ENCODE measurements around the gene RHOBTB3.

The RHOBTB3 gene

DNA sequence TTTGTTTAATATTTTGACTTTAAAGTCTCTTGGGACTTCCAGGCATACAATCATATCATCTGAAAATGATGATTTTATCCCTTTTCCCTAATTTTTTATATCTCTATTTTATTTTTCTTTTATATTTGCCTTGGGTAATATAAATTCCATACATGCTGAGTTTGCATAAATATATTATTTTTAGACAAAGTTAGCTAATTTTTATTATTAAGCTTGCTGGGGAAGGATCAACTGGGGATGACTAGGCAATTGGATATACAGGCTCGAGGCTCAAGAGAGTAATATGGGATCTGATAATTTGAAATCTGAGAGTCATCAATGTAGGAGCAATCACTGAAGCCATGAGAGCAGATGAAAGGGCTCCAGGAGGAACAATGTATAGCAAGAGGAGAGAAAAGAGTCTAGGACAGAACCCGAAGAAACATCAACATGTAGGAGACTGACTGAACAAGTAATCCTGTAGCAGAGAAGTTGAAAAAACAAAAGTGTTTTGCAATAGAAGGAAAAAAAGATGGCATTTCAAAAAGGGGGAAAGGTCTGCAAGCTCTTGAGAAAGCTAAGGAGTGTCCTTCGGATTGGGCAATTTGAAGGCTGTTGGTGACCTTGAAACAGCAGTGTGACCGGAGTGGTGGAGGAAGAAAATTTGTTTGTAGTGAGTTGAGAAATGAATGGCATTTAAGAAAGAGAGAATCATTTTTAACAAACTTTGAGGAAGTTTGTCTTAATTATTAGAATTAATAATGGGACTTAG is 17.0 kb upstream of the RHOBTB3 start:
- no peak for DNase-seq

DNA sequence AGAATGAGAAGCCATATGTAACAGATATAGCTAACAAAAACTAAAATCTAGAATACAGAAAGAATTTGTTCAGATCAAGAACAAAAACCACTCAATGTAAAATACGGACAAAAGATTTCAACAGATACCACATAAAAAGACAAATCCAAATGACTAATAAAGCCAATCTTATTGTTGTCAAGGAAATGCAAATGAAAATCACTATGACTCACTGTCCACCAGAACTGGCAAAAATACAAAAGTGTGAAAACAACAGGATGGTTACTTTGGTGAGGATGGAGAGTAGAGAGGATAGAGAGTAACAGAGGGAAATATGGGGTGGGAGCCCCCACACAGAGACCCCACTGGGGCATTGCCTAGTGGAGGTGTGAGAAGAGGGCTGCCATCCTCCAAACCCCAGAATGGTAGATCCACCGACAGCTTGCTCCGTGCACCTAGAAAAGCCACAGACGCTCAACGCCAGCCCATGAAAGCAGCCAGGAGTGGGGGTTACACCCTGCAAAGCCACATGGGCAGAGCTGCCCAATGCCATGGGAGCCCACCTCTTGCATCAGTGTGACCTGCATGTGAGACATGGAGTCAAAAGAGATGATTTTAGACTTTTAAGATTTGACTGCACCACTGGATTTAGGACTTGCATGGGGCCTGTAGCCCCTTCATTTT is 15.2 kb upstream of the RHOBTB3 start:
- DNase-seq: no peak

DNA sequence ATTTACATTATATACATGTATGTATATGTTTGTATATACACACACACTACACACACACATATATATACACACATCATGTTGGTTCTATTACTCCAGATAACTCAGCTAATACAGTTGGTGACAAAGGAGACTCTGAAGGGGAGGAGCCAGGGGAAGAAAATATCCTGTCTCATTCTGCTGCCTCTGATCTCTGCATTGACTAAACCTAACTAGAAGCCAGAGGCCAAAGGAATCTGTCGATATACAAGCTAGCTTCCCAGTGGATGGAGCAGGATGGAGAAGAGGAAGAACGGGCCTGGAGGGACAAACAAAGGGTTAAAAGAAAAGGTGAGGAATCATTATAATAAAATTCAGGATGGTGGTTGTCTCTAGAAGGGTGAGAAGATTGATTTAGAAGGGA is 13.7 kb upstream of the RHOBTB3 start:
- no peak for DNase-seq

DNA sequence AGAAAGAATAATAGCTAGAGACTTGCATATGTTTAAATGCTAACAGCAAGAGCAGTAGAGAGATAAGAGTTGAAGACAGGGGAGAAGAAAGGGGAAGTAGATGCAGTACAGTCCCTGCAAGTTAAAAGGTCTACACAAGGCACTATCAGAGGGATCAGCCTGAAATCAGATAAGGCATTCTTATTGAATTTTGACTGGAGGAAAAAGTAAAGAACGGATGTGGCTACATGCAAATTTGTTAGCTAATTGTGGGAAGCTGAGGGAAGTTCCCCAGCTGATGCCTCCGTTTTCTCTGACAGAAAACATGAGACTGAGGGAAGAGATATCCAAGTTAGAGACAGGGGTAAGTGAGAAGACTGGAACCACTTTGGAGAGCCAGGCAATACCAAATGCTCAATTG is 12.9 kb upstream of the RHOBTB3 start:
- peak in 3 of 6 experiments; percentile 23 to 48 (median 33) for DNase-seq

DNA sequence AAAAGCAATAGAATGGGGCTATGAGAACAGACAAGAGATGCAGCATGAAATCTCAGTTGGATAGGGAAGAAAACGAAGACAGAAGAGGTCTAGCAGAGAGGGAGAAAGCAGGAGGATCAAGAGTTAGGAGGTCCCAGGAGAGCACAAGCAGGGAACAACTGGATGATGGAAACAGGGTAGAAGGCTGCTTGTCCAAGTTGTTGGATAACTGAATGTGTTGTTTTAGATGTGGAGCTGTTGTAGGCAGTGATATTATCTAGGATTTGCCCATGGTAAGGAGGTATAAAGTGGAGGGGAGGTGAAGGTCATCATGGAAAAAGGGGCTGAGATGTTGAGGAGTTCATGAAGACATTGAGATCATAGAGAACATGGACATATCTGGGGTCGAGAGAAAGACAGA is 12.4 kb upstream of the RHOBTB3 start:
- DNase-seq: no peak

DNA sequence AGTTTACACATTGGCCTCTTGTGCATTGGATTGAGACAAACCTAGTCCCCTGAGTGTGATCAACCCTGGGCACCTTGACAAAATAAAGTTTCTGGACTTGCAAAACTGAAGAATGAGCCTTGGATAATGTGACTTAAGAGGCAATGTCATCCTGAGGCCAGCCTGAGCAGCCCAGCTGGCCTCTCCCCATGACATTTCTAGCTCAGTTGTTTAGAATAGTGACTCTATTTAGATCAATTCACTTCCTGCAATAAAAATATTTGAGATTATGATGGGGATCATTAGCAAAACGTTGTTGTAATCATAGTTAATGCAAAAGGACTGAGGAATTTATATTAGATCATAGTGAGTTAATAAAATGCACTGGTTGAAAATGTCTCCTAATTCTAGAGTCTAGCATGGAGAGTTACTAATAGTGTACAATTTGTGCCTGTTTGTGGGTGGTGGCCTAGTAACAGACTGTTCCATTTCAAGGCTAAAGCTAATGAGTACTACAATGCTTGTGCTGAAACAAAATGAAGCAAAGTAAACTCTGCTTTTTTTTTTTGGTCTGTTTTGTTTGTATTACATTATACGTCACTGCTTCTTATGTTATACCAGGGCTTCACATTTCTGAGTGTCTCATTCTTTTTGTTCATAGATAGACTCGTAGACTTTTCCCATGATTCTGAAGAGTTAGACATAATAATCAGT is 10.9 kb upstream of the RHOBTB3 start:
- DNase-seq: no peak

DNA sequence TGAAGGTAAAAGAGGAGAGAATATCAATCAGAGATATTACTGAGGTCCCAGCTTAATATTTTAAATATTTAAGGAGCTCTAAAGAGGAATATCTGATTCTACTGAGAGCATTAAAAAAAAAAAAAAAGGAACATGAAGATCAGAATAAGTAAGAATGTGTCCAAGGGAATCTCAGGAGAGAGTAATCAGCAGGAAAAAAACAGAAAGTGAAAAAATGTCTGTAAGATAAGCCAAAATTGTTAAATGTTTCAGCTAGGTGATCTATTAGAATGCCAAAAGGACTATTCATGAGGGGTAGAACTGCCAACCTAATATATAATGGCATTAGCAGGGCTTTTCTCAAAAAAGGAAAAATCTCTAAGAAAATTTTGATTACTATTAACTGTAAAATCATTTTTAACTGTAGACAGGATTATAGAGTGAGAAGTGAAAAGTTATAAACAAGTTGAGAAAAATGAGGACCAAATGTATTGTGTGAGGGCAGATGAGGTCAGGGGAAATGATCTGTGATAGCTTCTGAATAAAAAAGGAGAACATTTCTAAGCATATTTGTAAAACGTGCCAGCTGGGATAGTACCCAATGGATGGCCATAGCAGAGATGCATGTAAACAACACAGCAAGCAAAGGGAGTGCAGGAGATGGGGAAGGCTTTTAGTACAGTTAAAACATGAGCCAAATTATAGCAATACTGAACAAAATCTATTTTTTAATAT is 9.4 kb upstream of the RHOBTB3 start:
- DNase-seq: no peak

DNA sequence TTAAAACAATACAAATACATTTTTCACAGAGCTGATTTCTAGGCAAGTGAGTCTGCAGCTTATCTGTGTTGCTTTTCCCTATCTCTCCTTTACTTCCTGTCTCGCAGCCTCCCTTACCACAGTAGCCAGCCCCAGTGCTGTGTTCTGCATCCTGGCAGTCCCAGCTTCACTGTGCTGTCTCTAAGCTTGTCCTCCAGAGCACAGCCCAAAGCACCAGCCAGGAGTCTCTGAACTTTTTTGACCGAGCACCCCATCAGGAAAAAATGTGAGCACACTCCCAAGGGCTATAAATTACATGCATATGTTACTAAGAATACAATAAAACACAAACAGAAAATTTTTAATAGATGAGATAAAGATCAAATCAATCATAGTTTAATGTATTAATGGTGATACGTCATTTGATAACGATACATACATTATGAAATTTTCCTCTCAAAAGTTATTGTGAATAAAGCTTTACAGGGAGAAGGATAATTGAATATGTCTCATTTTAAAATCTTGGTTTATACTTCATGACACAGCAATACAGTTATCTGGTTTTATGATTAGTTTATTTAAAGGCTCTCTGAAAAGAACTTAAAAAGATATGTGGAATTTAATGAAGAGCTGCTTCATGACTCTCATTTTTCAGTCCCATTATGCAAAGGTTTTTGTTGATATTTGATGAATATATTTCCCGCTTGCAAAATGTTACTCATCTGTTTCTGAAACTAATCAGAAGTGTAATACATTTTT is 7.3 kb upstream of the RHOBTB3 start:
- no peak for DNase-seq

DNA sequence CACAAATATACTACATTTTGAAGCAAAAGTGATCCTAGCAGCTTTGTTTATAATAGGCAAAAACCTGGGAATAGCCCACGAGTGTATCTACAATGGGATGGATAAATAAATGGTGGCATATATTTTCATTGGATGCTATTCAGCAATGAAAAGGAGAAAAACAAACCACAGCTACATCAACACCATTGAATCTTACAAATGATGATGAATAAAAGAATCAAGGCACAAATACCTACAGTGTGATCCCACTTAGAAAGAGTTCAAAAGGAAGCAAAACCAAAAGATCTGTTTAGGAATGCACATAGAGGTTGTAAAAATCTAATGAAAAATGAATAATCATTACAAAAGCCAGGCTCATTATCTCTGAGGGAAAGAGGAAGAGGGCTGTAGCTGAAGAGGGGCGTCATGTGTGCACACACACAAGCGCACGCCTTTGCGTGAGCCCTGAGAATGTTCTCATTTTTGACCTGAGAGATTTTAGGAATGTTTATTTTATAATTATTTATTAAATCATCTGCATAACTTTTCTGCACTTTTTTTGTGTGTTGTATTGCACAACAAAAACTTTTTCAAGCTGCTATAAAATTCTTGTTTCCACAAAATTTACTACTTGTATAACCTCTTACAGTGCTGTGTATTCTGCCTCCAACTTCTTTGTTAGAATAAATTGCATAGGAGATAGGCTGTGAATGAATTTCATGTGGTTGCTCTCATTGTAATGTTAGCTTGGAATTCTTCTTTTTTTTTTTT is 5.9 kb upstream of the RHOBTB3 start:
- no peak for DNase-seq

DNA sequence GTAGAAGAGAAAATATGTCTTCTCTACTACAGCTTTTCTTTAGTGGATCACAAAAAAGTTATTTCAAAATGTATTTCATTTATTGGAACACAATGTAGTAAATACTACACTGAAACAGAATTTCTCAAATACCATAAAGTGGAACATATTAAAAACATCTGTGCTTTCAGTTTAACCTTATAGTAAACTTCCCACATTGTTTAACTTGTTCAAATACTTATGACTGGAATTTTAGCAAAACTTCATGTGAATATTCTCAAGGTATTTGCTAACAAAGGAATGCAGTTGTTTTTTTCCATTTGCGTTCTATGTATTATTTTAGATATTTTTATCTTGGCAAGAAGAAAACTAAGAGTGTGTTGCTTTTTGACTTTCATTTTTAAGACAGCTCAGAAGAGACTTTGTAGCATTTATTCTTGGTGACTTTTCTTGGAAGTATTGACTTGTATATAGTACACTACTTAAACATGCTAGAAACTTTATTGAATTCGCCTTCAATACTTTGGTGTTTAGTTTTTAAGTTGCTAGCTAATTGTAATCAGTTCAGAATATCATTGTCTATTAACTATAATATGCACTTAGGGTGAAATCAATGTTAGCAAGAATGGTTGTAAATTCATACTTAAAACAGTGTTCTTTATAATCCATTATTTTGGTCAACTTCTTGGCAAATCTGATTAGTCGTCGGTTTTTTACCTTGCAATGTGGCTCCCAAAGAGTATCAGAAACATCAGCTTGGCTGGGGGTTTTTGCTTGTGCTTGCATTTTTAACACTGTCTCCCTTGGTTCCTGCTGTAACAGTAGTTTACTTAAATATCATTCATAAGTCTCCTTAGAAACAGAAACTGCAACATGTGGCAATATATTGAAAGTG is 5.0 kb upstream of the RHOBTB3 start:
- no peak for DNase-seq

DNA sequence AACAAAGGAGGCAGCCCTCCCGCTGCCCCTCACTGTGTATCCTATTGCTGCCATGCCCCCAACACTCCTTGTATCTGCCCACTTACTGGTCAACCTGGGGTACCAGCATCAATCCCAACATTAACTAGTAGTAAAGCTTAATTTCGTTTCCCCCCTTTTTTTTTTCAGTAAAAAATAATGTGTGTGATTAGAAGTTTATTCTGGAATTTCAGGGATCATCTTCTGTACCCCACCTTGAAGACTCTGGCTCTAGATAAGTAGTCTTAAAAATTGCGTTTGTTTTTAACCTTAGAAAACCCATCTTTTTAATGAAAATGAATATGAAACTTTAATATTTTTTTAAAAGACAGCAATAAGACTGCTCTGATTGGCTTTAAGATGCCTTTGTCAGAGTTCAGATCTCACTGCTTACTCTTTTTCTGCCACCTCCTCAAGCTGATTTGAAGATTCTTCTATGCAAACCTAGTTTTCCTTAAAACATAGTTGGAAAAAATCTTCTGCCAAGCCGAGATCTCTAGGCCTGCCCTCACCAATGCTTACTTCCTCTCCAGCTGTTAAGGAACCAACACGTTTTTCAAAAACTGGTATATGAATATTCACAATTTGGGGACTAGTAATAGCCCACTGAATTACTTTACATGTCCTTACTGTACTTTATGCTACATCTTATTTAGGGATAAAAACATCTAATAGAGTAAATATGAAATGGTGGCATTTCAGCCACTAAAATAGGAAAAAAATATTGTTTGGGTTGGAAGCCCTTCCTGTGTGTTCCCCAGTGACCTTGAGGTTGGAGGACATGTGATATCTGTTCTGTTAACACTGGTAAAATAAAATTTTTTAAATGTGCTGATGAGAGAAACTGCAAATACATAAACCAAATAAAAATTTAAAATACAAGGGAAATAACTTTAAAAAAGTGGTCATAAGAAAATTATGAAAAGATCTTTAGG is 4.0 kb upstream of the RHOBTB3 start:
- no peak for DNase-seq

DNA sequence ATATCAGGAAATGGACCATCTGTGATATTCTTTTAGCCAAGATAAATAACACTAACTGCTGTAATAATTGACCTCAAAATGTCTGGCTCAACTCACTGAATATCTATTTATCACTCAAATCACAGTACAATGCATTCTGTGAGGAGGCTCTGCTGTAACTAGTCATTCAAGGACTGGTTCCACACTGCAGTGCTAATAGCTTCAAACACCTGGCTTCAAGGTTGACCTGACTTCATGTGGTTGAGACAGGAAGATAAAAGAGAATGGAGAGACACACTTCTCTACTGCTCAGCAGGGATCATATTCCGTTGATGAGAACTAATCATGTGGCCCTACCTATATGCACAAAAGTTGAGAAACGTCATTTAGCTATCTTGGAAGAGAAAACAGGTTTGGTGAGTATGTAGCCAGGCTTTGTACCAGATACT is 3.4 kb upstream of the RHOBTB3 start:
- peak in 1 of 6 experiments; percentile 26 for DNase-seq

DNA sequence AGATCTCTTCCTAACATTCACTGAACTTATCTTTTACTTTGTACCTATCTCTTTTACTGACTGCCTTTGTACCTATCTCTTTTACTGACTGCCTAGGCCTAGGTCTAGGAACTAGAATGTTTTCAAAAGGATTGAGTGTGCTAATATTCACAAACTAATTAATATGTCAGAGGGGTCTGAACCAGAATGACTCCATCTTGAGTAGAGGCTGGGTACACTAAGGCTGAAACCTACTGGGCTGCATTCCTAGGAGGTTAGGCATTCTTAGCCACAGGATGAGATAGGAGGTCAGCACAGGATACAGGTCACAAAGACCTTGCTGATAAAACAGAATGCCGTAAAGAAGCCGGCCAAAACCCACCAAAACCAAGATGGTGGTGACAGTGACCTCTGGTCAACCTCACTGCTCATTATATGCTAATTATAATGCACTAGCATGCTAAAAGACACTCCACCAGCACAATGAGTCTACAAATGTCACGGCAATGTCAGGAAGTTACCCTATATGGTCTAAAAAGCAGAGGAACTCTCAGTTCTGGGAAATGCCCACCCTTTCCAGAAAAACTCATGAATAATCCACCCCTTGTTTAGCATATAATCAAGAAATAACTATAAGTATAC is 2.5 kb upstream of the RHOBTB3 start:
- DNase-seq: peak in 2 of 6 experiments; percentile 24 to 30

DNA sequence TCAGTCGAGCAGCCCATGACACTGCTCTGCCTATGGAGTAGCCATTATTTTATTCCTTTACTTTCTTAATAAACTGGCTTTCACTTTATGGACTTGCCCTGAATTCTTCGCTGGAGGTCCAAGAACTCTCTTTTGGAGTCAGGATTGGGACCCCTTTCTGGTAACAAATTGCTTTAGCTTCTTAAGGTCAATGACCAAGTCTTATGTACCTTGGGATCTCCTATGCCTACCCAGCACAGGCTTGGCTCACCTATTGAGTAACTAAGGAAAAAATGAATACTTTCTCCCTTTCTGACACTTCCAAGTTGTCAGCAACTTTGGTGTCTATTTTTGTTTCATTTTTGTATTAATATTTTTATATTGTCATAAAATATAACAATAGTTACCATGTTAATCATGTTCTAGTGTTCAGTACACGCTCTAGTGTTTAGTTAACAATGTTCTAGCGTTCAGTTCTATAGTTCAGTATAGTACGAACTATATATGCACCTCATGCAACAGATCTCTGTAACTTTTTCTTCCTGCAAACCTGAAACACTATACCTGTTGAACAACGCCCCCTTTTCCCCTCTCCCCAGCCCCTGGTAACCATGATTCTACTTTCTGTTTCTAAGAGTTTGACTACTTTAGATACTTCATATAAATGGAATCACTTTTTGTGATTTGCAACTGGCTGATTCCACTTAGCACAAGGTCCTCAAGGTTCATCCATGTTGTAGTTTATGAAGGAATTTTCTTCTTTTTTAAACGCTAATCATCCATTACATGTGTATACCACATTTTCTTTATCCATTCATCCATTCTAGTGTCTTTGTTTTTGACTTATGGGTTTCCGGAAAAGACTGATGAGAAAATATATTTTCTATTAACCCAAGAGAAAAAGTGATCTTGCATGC is 1.8 kb upstream of the RHOBTB3 start:
- DNase-seq: no peak

DNA sequence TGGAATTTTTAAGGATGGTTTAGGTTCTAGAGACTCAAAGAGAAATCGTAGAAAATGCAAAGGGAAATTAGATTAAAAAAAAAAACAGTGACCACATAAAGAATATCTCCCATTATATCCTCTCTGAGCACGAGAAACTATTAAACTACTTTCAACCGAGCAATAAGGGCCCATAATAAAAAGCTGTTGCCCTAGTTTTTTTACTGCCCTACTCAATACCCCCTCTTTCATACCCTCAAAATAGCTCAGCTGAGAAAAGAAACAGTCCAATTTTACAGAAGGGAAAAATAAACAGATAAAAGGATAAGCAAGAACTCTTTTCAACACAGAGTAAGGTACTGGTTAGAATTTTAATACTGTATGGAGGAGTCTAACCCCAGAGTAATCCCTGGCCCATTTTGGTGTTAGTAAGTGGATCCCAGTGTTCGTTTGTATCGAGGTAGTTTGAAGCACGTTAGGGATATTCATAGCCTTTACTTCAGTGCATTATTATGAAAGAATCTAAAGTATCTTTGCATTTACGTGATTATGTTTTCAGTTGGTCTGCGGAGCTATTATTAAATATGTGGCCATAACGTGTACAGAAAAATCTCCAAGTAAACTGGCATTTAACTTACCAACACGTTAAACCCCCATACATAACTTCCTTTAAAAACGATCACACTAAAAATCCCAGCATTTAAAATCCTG is 980 bp upstream of the RHOBTB3 start:
- DNase-seq: no peak

DNA sequence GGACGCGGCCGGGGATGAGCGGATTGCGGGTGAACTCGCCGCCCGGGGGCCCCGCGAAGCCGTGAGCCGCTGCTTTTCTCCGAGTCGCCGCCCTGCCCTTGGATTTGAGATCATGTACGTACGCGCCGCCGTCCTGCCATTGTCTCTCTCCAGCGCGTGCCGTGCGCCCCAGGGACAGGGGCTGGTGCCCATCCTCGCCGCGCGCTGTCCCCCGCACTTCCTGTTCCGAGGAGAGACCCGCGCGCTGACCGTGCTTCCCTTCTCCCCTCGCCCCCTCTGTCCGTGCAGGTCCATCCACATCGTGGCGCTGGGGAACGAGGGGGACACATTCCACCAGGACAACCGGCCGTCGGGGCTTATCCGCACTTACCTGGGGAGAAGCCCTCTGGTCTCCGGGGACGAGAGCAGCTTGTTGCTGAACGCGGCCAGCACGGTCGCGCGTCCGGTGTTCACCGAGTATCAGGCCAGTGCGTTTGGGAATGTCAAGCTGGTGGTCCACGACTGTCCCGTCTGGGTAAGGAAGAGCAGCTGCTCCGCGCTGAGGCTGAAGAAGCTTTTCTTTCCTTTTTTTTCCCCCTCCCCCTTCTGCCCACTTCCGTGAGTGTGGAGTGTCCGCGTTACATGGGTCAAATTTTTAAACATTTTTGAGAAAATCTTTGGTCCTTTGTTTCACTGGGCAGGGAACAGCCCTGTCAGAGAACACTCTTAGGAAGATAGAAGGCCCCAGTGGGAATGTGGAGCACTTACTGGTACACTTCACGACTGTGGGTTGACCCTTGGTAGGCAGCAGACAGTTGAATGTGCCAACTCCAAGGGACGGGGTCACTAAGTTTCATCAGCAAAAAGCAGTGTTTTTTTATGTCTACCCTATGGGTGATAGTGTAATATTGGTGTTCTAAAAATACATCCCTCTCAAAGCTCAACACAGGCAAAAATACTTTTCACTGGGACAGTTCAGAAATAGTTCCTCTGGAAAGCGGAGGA is 727 bp downstream of the RHOBTB3 start:
- DNase-seq: peak in 4 of 6 experiments; percentile 9 to 66 (median 35)
